ENCODE results near the gene USH1C. TPM values are rescaled to one million over a fixed set of nuclear protein-coding genes. Genes with fewer than 3 reads are reported as not detected.

The USH1C gene
- total RNA-seq, 4 donors from 2014 or later = 0.35 to 0.46 TPM; not detected in 2

- intact Hi-C loops (cut with DNase I; ENCODE audit: low total_unique reads) = no loop called here
- no peak for TF ChIP-seq POLR2A (IDR thresholded peaks at IDR 0.05)
- TF ChIP-seq CTCF (IDR thresholded peaks at IDR 0.05) = no peak
- DNase-seq = no peak
- no peaks in the 10 kb centered on the region for H3K27me3 ChIP-seq
- no peaks in the 10 kb centered on the region for H3K9me3 ChIP-seq
- no peak overlapping the region for H3K4me3 ChIP-seq
- no peaks in the 10 kb centered on the region for H3K36me3 ChIP-seq
- no peak overlapping the region for H3K27ac ChIP-seq
- H3K4me1 ChIP-seq = no peaks in the 10 kb centered on the region
Measured at GRCh38 chr11:17512101-17512500, 32.1 kb downstream of the USH1C start.

- no peaks in the 10 kb centered on the region for H3K4me1 ChIP-seq
- TF ChIP-seq POLR2A (IDR thresholded peaks at IDR 0.05) (no peak), CTCF (IDR thresholded peaks at IDR 0.05) (no peak)
- intact Hi-C loops (cut with DNase I; ENCODE audit: low total_unique reads) = no loop called here
Measured at GRCh38 chr11:17511571-17511970, 32.6 kb downstream of the USH1C start.

GRCh38 chr11:17510507-17511206 is 33.6 kb downstream of the USH1C start:
- Histone ChIP-seq H3K4me3 (no peak overlapping the region), H3K4me1 (no peaks in the 10 kb centered on the region), H3K9me3 (no peaks in the 10 kb centered on the region), H3K27ac (no peak overlapping the region), H3K27me3 (no peaks in the 10 kb centered on the region), H3K36me3 (no peaks in the 10 kb centered on the region)
- DNase-seq = no peak
- intact Hi-C loops (cut with DNase I; ENCODE audit: low total_unique reads) = no loop called here
- TF ChIP-seq CTCF (IDR thresholded peaks at IDR 0.05) = no peak
- no peak for TF ChIP-seq POLR2A (IDR thresholded peaks at IDR 0.05)

More at GRCh38 chr11:17511571-17511970, 32.6 kb downstream of the USH1C start:
- DNase-seq = no peak
- Histone ChIP-seq H3K36me3 (no peaks in the 10 kb centered on the region), H3K27me3 (no peaks in the 10 kb centered on the region), H3K9me3 (no peaks in the 10 kb centered on the region), H3K4me3 (no peak overlapping the region), H3K27ac (no peak overlapping the region)

GRCh38 chr11:17508791-17509190 is 35.4 kb downstream of the USH1C start:
- intact Hi-C loops (cut with DNase I; ENCODE audit: low total_unique reads) = loop anchor here (5.0 kb wide), 1 partner anchor 126 kb away; no protein-coding TSS in a partner anchor
- DNase-seq = no peak
- H3K4me3 ChIP-seq = no peak overlapping the region
- no peaks in the 10 kb centered on the region for H3K9me3 ChIP-seq
- H3K27me3 ChIP-seq = no peaks in the 10 kb centered on the region
- no peak for TF ChIP-seq CTCF (IDR thresholded peaks at IDR 0.05)
- no peak for TF ChIP-seq POLR2A (IDR thresholded peaks at IDR 0.05)
- no peak overlapping the region for H3K27ac ChIP-seq
- H3K36me3 ChIP-seq = no peaks in the 10 kb centered on the region
- H3K4me1 ChIP-seq = no peaks in the 10 kb centered on the region

- no peak for DNase-seq
- intact Hi-C loops (cut with DNase I; ENCODE audit: low total_unique reads) = loop anchor here (5.0 kb wide), 1 partner anchor 126 kb away; no protein-coding TSS in a partner anchor
- peak overlapping the region; percentile 39 to 45 for H3K27ac ChIP-seq
- no peak for TF ChIP-seq POLR2A (IDR thresholded peaks at IDR 0.05)
- TF ChIP-seq CTCF (IDR thresholded peaks at IDR 0.05) = no peak
- H3K4me1 ChIP-seq = no peaks in the 10 kb centered on the region
- no peaks in the 10 kb centered on the region for H3K27me3 ChIP-seq
- H3K9me3 ChIP-seq = no peaks in the 10 kb centered on the region
- H3K4me3 ChIP-seq = no peak overlapping the region
- no peaks in the 10 kb centered on the region for H3K36me3 ChIP-seq
Measured at GRCh38 chr11:17508306-17508705, 35.9 kb downstream of the USH1C start.

Measured in uterus (tissue), 4 donors.